GM12891 (cell line): Measurements from ENCODE around the gene PITPNC1.

ENCODE experiments used
- DNase-seq: peaks from one replicate; pipeline ENCODE4 v3.0.0; 2011; ENCODE audit warnings: low spot score; ENCODE audit not compliant: insufficient read length
- FAIRE-seq: peaks from 2 replicates; lab custom pipeline; 2011; peaks lifted over from hg19 to GRCh38; lab: Jason Lieb, UNC
- PAX5 ChIP-seq: IDR thresholded peaks from 2 replicates; pipeline ENCODE4 v1.6.1; 2011; ENCODE audit warnings: low read length, moderate library complexity, mild to moderate bottlenecking; ENCODE audit not compliant: insufficient read depth, severe bottlenecking
- POLR2A ChIP-seq: IDR thresholded peaks from 2 replicates; pipeline ENCODE4 v1.6.1; 2011; ENCODE audit warnings: low read depth, low read length, control low read depth
- POLR2AphosphoS5 ChIP-seq: IDR thresholded peaks from 2 replicates; pipeline ENCODE4 v1.6.1; 2011; ENCODE audit warnings: low read depth, low read length, control low read depth
- POU2F2 ChIP-seq: IDR thresholded peaks from 2 replicates; pipeline ENCODE4 v1.6.1; 2011; ENCODE audit warnings: low read depth, mild to moderate bottlenecking, control low read depth, low read length, moderate library complexity
- SPI1 ChIP-seq: IDR thresholded peaks from 2 replicates; pipeline ENCODE4 v1.6.1; 2011; ENCODE audit warnings: low read depth, low read length, control low read depth
- TAF1 ChIP-seq: IDR thresholded peaks from 2 replicates; pipeline ENCODE4 v1.6.1; 2011; ENCODE audit warnings: low read depth, low read length, control low read depth

Gene PITPNC1

GRCh38 chr17:67456103-67456502 lies 79.0 kb downstream of the PITPNC1 start:
- DNase-seq: no peak
- no peak for TF ChIP-seq SPI1
- no peak for TF ChIP-seq POU2F2
- TF ChIP-seq PAX5: no peak
- TF ChIP-seq POLR2AphosphoS5: no peak
- TF ChIP-seq POLR2A: no peak
- no peak for TF ChIP-seq TAF1
- FAIRE-seq: no peak

GRCh38 chr17:67456889-67457288 lies 79.8 kb downstream of the PITPNC1 start:
- FAIRE-seq (no peak), DNase-seq (no peak)
- TF ChIP-seq POLR2AphosphoS5: no peak
- no peak for TF ChIP-seq TAF1
- TF ChIP-seq POLR2A: no peak
- no peak for TF ChIP-seq PAX5

GRCh38 chr17:67458203-67458602 lies 81.1 kb downstream of the PITPNC1 start:
- TF ChIP-seq TAF1: no peak
- no peak for TF ChIP-seq POLR2A
- TF ChIP-seq POU2F2: no peak
- no peak for TF ChIP-seq SPI1
- no peak for TF ChIP-seq POLR2AphosphoS5
- TF ChIP-seq PAX5: no peak
- FAIRE-seq: no peak

GRCh38 chr17:67459985-67460384 lies 82.9 kb downstream of the PITPNC1 start:
- DNase-seq (no peak), FAIRE-seq (no peak)
- no peak for TF ChIP-seq SPI1
- TF ChIP-seq PAX5: no peak
- no peak for TF ChIP-seq TAF1
- no peak for TF ChIP-seq POLR2A
- TF ChIP-seq POLR2AphosphoS5: no peak
- no peak for TF ChIP-seq POU2F2

More at GRCh38 chr17:67458203-67458602, 81.1 kb downstream of the PITPNC1 start:
- no peak for DNase-seq

- no peak for FAIRE-seq
- TF ChIP-seq POLR2A: no peak
- TF ChIP-seq PAX5: no peak
- no peak for TF ChIP-seq TAF1
- no peak for TF ChIP-seq SPI1
- TF ChIP-seq POLR2AphosphoS5: no peak
- no peak for DNase-seq
Measured at GRCh38 chr17:67461228-67461780, 84.2 kb downstream of the PITPNC1 start.

- no peak for TF ChIP-seq TAF1
- no peak for TF ChIP-seq POLR2AphosphoS5
- no peak for TF ChIP-seq POLR2A
- TF ChIP-seq POU2F2: no peak
- TF ChIP-seq SPI1: no peak
- no peak for TF ChIP-seq PAX5
- DNase-seq: no peak
- FAIRE-seq: no peak
Measured at GRCh38 chr17:67461876-67462275, 84.8 kb downstream of the PITPNC1 start.

- DNase-seq (no peak), FAIRE-seq (no peak)
- TF ChIP-seq PAX5 (no peak), SPI1 (no peak), TAF1 (no peak), POU2F2 (no peak), POLR2A (no peak), POLR2AphosphoS5 (no peak)
Measured at GRCh38 chr17:67466251-67466796, 89.2 kb downstream of the PITPNC1 start.

- DNase-seq (no peak), FAIRE-seq (no peak)
- TF ChIP-seq SPI1 (no peak), TAF1 (no peak), POU2F2 (no peak), POLR2AphosphoS5 (no peak), POLR2A (no peak), PAX5 (no peak)
Measured at GRCh38 chr17:67467500-67468455, 90.7 kb downstream of the PITPNC1 start.

- no peak for DNase-seq
- no peak for FAIRE-seq
- TF ChIP-seq POLR2A (no peak), POU2F2 (no peak), POLR2AphosphoS5 (no peak), SPI1 (no peak), PAX5 (no peak), TAF1 (no peak)
Measured at GRCh38 chr17:67469208-67469980, 92.3 kb downstream of the PITPNC1 start.
